CD4-positive, alpha-beta memory T cell (primary cell): ENCODE measurements around the gene SHISA7. TPM values are rescaled to one million over a fixed set of nuclear protein-coding genes. Genes with fewer than 3 reads are reported as not detected.

ENCODE experiments used
- CTCF ChIA-PET: fragments of 350-600 bp; sonication (Branson Sonifier 250); formaldehyde crosslinking; loops from one replicate; lab custom pipeline; 2021; ENCODE audit warnings: inconsistent platforms; ENCODE audit not compliant: partially characterized antibody; lab: Charles Lee
- POLR2A ChIA-PET: fragments of 350-600 bp; sonication (Branson Sonifier 250); formaldehyde crosslinking; loops from one replicate; lab custom pipeline; 2021; ENCODE audit not compliant: partially characterized antibody; lab: Charles Lee
- DNase-seq, 5 donors: peaks; one replicate each; pipeline versions ENCODE4 v3.0.0 to v3.0.0-alpha.2; 2020 to 2022; ENCODE audit warnings: mixed read lengths in 1 of 5
- H3K27ac ChIP-seq: one replicate; pipeline ENCODE4 v1.7.0; 2013; ENCODE audit warnings: low read depth, low read length
- H3K27me3 ChIP-seq: 2 replicates; pipeline ENCODE4 v1.7.0; 2013; ENCODE audit warnings: mild to moderate bottlenecking, low read length, moderate library complexity; ENCODE audit not compliant: insufficient read depth
- H3K36me3 ChIP-seq: 2 replicates; pipeline ENCODE4 v1.7.0; 2013; ENCODE audit warnings: mild to moderate bottlenecking, low read length, moderate library complexity; ENCODE audit not compliant: insufficient read depth
- H3K4me1 ChIP-seq: 2 replicates; pipeline ENCODE4 v1.7.0; 2013; ENCODE audit warnings: mild to moderate bottlenecking, low read length, moderate library complexity; ENCODE audit not compliant: insufficient read depth
- H3K4me3 ChIP-seq, 2 donors: one replicate each; pipeline ENCODE4 v1.7.0; 2013; ENCODE audit warnings: low read length in 2 of 2, mild to moderate bottlenecking in 1 of 2
- H3K9me3 ChIP-seq, 2 donors: one replicate each; pipeline ENCODE4 v1.7.0; 2013; ENCODE audit warnings: low read length in 2 of 2, control low read depth in 1 of 2; ENCODE audit not compliant: control insufficient read depth in 1 of 2
- H3K27ac Mint-ChIP-seq, 7 donors: one replicate each; pipeline ENCODE4 v1.8.0; 2020 to 2021; ENCODE audit warnings: mixed read lengths in 7 of 7, mild to moderate bottlenecking in 6 of 7, inconsistent platforms in 3 of 7, moderate library complexity in 3 of 7
- H3K27me3 Mint-ChIP-seq, 2 donors: one replicate each; pipeline ENCODE4 v1.8.0; 2020 to 2021; ENCODE audit warnings: mixed read lengths in 2 of 2
- H3K36me3 Mint-ChIP-seq, 2 donors: one replicate each; pipeline ENCODE4 v1.8.0; 2020 to 2021; ENCODE audit warnings: mixed read lengths in 2 of 2, inconsistent platforms in 1 of 2, mild to moderate bottlenecking in 1 of 2
- H3K4me1 Mint-ChIP-seq, 4 donors: one replicate each; pipeline ENCODE4 v1.8.0; 2020 to 2021; ENCODE audit warnings: mixed read lengths in 4 of 4, mild to moderate bottlenecking in 1 of 4
- H3K4me3 Mint-ChIP-seq, 8 donors: one replicate each; pipeline ENCODE4 v1.8.0; 2020 to 2021; ENCODE audit warnings: mixed read lengths in 8 of 8, mild to moderate bottlenecking in 7 of 8, moderate library complexity in 6 of 8, inconsistent platforms in 3 of 8
- H3K9me3 Mint-ChIP-seq, 8 donors: one replicate each; pipeline ENCODE4 v1.8.0; 2020 to 2021; ENCODE audit warnings: mixed read lengths in 8 of 8, mild to moderate bottlenecking in 5 of 8, inconsistent platforms in 3 of 8, moderate library complexity in 1 of 8
- intact Hi-C: fragments of 100-400 bp; cut with micrococcal nuclease; formaldehyde crosslinking; loops from one replicate; pipeline ENCODE4 v1.15.1; 2023
- polyA plus RNA-seq, 2 donors: library from polyadenylated mRNA; unstranded; fragments of 300-500 nt; fragmentation: Illumina TruSeq; gene quantifications; one replicate each; pipeline ENCODE4 v1.2.3, GENCODE V29; 2021
- total RNA-seq, 2 experiments: library from RNA; stranded (reverse); gene quantifications; one replicate each; pipeline ENCODE4 v1.2.3, GENCODE V29; 2021

The SHISA7 gene
- total and polyA plus RNA-seq, 4 experiments from 2014 or later = not detected

DNA sequence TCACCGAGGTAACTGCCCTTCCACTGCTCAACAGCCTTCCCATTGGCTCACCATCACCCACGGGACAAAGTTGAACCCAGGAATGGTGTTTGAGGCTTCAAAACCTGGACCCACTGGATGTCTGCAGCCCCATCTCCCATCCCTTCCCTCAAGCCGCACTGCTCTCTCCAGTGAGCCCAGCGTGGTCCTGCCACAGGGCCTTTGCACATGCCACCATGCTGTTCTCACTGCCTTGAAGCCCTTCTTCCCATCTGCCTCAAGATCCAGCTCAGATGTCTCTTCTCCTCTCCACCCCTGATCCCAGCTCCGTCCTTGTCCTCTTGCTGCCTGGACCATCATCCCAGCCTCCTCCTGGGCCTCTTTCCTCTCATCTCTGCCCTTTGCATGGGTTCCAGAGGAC lies 4.0 kb downstream of the SHISA7 start:
- H3K4me3 Mint-ChIP-seq = no peak overlapping the region
- H3K27ac ChIP-seq = no peak overlapping the region
- H3K36me3 ChIP-seq = no peaks in the 10 kb centered on the region
- POLR2A ChIA-PET = no interaction called here
- peaks cover 0 to 6% of the 10 kb centered on the region in 2 donors for H3K36me3 Mint-ChIP-seq
- no peak overlapping the region for H3K27ac Mint-ChIP-seq
- H3K9me3 Mint-ChIP-seq = peaks cover 0 to 2% (median 0%) of the 10 kb centered on the region in 8 donors
- H3K4me1 Mint-ChIP-seq = peaks cover 16 to 30% (median 21%) of the 10 kb centered on the region in 4 donors
- peaks cover 20% of the 10 kb centered on the region for H3K4me1 ChIP-seq
- CTCF ChIA-PET = no interaction called here
- H3K27me3 Mint-ChIP-seq = peaks cover 44 to 50% of the 10 kb centered on the region in 2 donors
- intact Hi-C loops = no loop called here
- H3K4me3 ChIP-seq = no peak overlapping the region
- no peak for DNase-seq
- peaks cover 52% of the 10 kb centered on the region for H3K27me3 ChIP-seq
- no peaks in the 10 kb centered on the region for H3K9me3 ChIP-seq

DNA sequence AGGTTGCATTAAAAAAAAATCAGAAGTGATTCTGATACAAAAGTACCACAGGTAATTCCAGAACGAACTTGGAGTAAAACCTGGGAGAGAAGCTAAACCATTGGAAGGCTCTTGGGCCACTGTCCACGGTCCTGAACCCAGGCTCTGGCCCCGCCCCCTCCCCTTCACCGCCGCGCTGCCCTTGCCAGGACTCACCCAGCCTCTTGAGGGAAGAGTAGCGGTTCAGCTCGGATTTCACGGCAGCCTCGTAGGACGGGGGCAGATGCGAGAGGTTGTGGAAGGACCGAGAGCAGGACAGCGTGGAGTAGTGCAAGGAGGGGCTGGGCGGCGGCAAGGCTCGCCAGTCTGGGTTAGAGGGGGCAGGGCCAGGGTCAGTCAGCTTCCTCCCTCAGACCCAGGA lies 5.7 kb downstream of the SHISA7 start:
- Mint-ChIP-seq H3K27me3 (peaks cover 37 to 45% of the 10 kb centered on the region in 2 donors), H3K4me1 (peaks cover 11 to 18% (median 14%) of the 10 kb centered on the region in 4 donors), H3K27ac (no peak overlapping the region), H3K9me3 (peaks cover 0 to 2% (median 0%) of the 10 kb centered on the region in 8 donors), H3K36me3 (peaks cover 0 to 6% of the 10 kb centered on the region in 2 donors), H3K4me3 (peak overlapping the region in 1 of 8 donors; percentile 53)
- no peak for DNase-seq
- Histone ChIP-seq H3K27me3 (peaks cover 41% of the 10 kb centered on the region), H3K4me3 (no peak overlapping the region), H3K36me3 (no peaks in the 10 kb centered on the region), H3K9me3 (no peaks in the 10 kb centered on the region), H3K4me1 (peaks cover 20% of the 10 kb centered on the region), H3K27ac (no peak overlapping the region)
- CTCF ChIA-PET = interaction anchor here (1.0 to 1.3 kb wide), 3 partner anchors 30 to 136 kb away, joined by 3 read pairs; no protein-coding TSS in a partner anchor
- intact Hi-C loops = no loop called here
- POLR2A ChIA-PET = interaction anchor here (0.6 kb wide), 1 partner anchor 161 kb away, joined by 3 read pairs; no protein-coding TSS in a partner anchor

DNA sequence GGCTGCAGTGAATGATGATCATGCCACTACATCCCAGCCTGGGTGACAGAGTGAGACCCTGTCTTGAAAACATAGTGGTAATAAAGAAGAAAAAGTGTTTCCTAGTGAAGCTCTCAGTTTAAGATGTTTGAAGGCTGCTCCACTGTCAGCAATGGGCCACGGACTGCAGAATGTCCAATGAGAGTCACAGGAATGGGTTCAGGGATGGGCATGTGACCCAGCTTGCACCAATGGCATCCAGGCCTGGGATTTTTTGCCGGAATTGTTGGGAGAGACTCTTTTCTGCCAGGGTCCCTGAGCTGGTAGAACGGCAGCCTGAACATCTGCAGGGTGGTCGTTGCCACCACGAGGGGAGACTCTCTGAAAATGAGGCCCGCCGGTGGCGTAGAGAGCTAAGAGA lies 6.3 kb downstream of the SHISA7 start:
- H3K27me3 Mint-ChIP-seq = peaks cover 40 to 47% of the 10 kb centered on the region in 2 donors
- intact Hi-C loops = no loop called here

DNA sequence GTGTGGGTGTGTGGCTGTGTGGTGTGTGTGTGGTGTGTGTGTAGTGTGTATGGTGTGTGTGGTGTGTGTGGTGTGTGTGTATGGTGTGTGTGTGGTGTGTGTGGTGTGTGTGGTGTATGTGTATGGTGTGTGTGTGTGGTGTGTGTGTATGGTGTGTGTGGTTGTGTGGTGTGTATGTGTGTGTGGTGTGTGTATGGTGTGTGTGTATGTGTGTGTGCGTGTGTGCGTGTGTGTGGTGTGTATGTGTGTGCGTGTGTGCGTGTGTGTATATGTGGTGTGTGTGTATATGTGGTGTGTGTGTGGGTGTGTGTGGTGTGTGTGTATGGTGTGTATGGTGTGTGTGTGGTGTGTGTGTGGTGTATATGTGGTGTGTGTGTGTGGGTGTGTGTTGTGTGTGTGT lies 8.1 kb downstream of the SHISA7 start:
- Mint-ChIP-seq H3K27ac (no peak overlapping the region), H3K27me3 (peaks cover 36 to 47% of the 10 kb centered on the region in 2 donors), H3K4me1 (peaks cover 0 to 4% (median 3%) of the 10 kb centered on the region in 4 donors), H3K9me3 (peaks cover 0 to 3% (median 0%) of the 10 kb centered on the region in 8 donors), H3K36me3 (peaks cover 0 to 12% of the 10 kb centered on the region in 2 donors), H3K4me3 (no peak overlapping the region)
- peaks cover 23% of the 10 kb centered on the region for H3K27me3 ChIP-seq
- H3K4me3 ChIP-seq = no peak overlapping the region
- no peak overlapping the region for H3K27ac ChIP-seq
- ChIA-PET CTCF (no interaction called here), POLR2A (no interaction called here)
- H3K36me3 ChIP-seq = no peaks in the 10 kb centered on the region
- intact Hi-C loops = no loop called here
- H3K4me1 ChIP-seq = no peaks in the 10 kb centered on the region
- no peak for DNase-seq
- no peaks in the 10 kb centered on the region for H3K9me3 ChIP-seq

More for the DNA sequence above, 6.3 kb downstream of the SHISA7 start:
- H3K4me1 ChIP-seq = peaks cover 17% of the 10 kb centered on the region
- H3K27me3 ChIP-seq = peaks cover 40% of the 10 kb centered on the region
- Mint-ChIP-seq H3K4me1 (peaks cover 11 to 17% (median 13%) of the 10 kb centered on the region in 4 donors), H3K4me3 (no peak overlapping the region), H3K9me3 (peaks cover 0 to 2% (median 0%) of the 10 kb centered on the region in 8 donors), H3K27ac (no peak overlapping the region), H3K36me3 (peaks cover 0 to 6% of the 10 kb centered on the region in 2 donors)
- H3K9me3 ChIP-seq = no peaks in the 10 kb centered on the region
- no peaks in the 10 kb centered on the region for H3K36me3 ChIP-seq
- no peak for DNase-seq
- ChIA-PET POLR2A (interaction anchor here (0.6 kb wide), 1 partner anchor 161 kb away, joined by 3 read pairs; no protein-coding TSS in a partner anchor), CTCF (interaction anchor here (1.0 to 1.3 kb wide), 3 partner anchors 31 to 135 kb away, joined by 3 read pairs; no protein-coding TSS in a partner anchor)
- no peak overlapping the region for H3K27ac ChIP-seq
- no peak overlapping the region for H3K4me3 ChIP-seq

DNA sequence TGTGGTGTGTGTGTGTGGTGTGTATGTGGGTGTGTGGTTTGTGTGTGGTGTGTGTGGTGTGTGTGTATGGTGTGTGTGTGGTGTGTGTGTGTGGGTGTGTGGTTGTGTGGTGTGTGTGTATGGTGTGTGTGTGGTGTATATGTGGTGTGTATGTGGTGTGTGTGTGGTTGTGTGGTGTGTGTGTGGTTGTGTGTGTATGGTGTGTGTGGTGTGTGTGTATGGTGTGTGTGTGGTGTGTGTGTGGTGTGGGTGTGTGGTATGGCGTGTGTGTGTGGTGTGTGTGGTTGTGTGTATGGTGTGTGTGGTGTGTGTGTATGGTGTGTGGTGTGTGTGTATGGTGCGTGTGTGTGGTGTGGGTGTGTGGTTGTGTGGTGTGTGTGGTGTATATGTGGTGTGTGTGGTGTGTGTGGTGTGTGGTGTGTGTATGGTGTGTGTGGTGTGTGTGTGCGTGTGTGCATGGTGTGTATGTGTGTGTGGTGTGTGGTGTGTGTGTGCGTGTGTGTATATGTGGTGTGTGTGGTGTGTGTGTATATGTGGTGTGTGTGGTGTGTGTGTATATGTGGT lies 8.7 kb downstream of the SHISA7 start:
- peaks cover 21% of the 10 kb centered on the region for H3K27me3 ChIP-seq
- POLR2A ChIA-PET = no interaction called here
- H3K27ac Mint-ChIP-seq = no peak overlapping the region

DNA sequence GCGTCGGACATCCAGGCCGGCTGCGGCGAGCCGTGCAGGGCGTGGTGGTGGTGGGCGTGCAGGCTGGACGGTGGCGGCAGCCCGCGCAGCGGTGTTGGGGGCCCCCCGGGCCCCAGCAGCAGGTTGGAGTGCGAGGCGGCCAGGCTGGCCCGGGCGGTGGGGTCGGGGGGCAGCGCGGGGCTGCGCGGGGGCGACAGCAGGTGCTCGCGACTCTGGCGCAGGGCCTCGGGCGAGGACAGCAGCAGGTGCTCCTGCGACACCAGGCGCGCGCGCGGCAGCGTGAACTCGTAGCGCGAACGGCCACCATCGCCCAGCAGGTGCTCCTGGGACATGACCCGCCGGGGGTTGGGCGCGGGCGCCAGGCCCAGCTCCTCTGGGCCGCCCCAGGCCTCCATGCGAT lies 9.8 kb downstream of the SHISA7 start:
- H3K27ac ChIP-seq = no peak overlapping the region
- no peaks in the 10 kb centered on the region for H3K9me3 ChIP-seq
- intact Hi-C loops = no loop called here
- peaks cover 0 to 3% (median 0%) of the 10 kb centered on the region in 8 donors for H3K9me3 Mint-ChIP-seq
- peaks cover 0 to 2% (median under 1%) of the 10 kb centered on the region in 4 donors for H3K4me1 Mint-ChIP-seq
- H3K27me3 ChIP-seq = peaks cover 9% of the 10 kb centered on the region
- no peak overlapping the region for H3K4me3 ChIP-seq
- H3K4me3 Mint-ChIP-seq = no peak overlapping the region
- ChIA-PET CTCF (no interaction called here), POLR2A (no interaction called here)
- H3K36me3 Mint-ChIP-seq = peaks cover 0 to 6% of the 10 kb centered on the region in 2 donors
- H3K36me3 ChIP-seq = no peaks in the 10 kb centered on the region
- no peak overlapping the region for H3K27ac Mint-ChIP-seq
- no peaks in the 10 kb centered on the region for H3K4me1 ChIP-seq
- DNase-seq = no peak
- H3K27me3 Mint-ChIP-seq = peaks cover 28 to 40% of the 10 kb centered on the region in 2 donors

More for the DNA sequence above, 8.7 kb downstream of the SHISA7 start:
- Mint-ChIP-seq H3K27me3 (peaks cover 32 to 43% of the 10 kb centered on the region in 2 donors), H3K4me3 (no peak overlapping the region), H3K4me1 (peaks cover 0 to 2% (median under 1%) of the 10 kb centered on the region in 4 donors), H3K36me3 (peaks cover 0 to 12% of the 10 kb centered on the region in 2 donors), H3K9me3 (peaks cover 0 to 3% (median 0%) of the 10 kb centered on the region in 8 donors)
- Histone ChIP-seq H3K36me3 (no peaks in the 10 kb centered on the region), H3K4me3 (no peak overlapping the region), H3K9me3 (no peaks in the 10 kb centered on the region), H3K27ac (no peak overlapping the region), H3K4me1 (no peaks in the 10 kb centered on the region)
- no peak for DNase-seq
- intact Hi-C loops = no loop called here
- CTCF ChIA-PET = no interaction called here

DNA sequence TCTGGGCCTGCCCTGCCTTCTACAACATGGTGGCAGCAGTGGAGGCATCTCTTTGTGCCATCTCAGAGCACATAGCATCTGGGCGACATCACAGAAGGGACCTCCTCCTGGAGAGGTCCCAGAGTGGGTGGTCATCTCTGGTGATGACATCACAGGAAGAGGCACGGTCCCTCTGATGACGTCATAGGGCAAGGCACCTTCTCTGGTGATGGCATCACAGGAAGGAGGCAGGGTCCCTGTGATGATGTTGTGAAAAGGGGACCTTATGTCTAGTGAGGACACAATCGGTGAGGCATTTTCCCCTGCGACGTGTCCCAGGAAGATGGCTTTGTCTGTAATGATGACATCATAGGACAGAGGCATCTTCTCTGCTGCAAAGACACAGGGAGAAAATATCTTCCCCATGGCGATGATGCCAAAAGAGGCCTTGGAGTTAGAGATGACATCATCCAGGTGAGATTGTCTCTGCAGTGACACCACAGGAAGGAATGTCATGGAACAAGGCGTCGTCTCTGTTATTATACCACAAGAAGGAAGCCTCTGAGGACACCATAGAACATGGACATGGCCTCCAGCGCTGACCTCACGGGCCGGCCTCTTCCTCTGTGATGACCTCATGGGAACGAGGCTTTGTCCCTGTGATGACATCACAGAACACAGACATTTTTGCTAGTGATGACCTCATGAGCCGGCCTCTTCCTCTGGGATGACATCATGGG lies 10.7 kb downstream of the SHISA7 start:
- intact Hi-C loops = no loop called here
- ChIA-PET POLR2A (no interaction called here), CTCF (no interaction called here)
- Mint-ChIP-seq H3K27ac (no peak overlapping the region), H3K4me1 (peaks cover 0 to 2% (median under 1%) of the 10 kb centered on the region in 4 donors), H3K9me3 (peaks cover 0 to 3% (median 0%) of the 10 kb centered on the region in 8 donors), H3K4me3 (no peak overlapping the region), H3K36me3 (peaks cover 0 to 6% of the 10 kb centered on the region in 2 donors), H3K27me3 (peaks cover 27 to 40% of the 10 kb centered on the region in 2 donors)
- H3K4me1 ChIP-seq = no peaks in the 10 kb centered on the region
- no peaks in the 10 kb centered on the region for H3K9me3 ChIP-seq
- no peak overlapping the region for H3K4me3 ChIP-seq
- H3K27ac ChIP-seq = no peak overlapping the region
- no peak for DNase-seq
- H3K36me3 ChIP-seq = no peaks in the 10 kb centered on the region
- peaks cover 6% of the 10 kb centered on the region for H3K27me3 ChIP-seq
